ENCODE measurements around the gene TMED4.

The TMED4 gene

GRCh38 chr7:44539669-44540506, 42.1 kb downstream of the TMED4 start:
- no peak for DNase-seq

DNA sequence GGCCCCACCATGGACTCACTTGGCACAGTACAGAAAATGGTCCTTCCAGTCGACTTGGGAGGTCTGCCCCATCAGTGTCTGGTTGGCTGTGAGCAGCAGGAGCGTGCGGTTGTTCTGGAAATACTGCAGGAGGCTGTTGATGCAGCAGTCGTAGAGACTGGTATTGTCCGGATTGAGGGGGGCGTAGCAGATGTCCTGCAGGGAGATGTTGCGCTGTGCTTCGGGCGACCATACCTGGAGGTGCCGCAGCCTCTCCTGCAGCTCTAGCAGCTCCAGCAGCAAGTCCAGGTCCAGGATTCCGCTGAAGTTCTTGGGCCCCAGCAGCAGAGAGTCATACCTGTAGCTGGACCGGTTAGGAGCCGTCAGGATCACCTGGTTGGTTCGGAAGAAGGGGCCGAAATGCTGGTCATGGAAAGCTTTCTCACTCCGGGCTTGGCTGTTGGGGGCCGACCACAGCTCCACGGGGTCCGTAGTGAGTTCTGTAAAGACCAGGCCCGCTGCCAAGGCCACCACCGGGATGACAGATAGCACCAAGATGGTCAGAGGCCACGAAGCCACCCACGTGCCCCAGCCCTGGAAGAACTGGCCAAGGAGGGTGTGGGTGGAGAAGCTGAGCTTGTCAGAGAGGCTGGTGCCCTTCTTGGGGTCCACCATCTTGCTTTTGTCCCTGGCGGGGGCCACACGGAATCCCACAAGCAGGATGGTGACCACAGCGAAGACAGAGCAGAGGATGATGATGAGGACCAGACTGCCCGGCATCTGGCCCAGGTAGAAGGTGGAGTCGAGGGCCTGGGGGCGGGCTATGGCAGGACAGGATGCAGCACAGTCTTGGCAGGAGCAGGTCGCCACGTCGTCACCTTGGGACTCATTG, 43.0 kb downstream of the TMED4 start:
- DNase-seq, result no peak

GRCh38 chr7:44538093-44538797, 43.8 kb downstream of the TMED4 start:
- DNase-seq, result no peak

DNA sequence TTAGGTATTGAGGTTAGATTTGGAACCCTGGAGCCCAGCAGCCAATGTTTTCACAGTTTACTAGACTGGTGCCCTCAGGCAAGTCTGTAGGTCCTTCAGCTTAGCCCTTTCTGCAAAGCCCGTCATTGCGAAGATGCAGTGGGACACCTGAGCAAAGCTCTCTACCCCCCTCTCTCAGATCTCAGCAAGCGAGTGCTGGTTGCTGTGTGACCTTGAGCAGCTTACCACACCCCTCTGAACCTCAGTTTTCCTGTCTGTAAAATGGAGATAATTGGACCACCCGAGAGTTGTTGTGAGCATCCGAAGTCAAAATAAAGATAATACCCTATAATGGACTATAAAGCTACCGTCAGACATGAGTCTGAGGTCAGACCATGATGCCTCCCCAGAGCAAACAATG, 44.6 kb downstream of the TMED4 start:
- no peak for DNase-seq

GRCh38 chr7:44536090-44536489, 45.9 kb downstream of the TMED4 start:
- DNase-seq, result no peak

- DNase-seq, result no peak
Measured at GRCh38 chr7:44535348-44536064, 46.5 kb downstream of the TMED4 start.

DNA sequence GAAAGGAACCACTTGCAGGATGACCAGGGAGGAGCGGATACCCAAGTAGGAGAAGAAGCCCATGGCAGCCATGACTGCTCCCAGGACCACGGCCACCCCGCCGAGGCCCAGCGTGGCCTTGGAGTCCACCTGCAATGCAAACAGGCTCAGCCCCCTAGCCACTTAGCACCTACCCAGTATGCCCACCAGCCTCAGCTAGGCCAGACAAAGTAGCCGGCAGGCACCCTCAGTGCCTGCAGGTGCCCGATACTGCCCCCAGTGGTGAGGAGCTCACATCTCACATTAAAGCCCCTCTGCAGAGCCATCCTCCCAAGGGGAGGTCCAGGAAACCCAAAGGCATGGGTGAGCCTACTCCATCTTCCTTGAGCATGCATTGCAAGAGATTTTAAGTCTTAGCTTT, 47.5 kb downstream of the TMED4 start:
- no peak for DNase-seq

DNA sequence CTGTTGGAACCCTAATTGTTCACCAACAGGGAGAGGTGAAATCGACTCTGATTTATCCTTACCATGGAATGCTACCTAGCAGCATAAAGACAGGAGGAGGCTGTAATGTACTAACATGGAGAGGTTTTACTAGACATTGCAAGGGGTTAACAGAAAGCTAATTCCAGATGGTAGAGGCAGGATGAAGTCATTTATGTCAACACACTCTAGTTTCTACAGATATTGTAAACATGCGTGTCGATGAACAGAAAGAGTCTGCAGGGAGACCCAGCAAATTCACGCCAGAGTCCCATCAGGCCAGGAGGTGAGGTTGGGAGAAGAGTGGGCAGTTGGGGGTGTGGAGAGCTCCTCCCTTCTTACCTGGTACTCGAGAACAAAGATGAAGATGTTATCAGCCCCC, 47.9 kb downstream of the TMED4 start:
- no peak for DNase-seq

DNA sequence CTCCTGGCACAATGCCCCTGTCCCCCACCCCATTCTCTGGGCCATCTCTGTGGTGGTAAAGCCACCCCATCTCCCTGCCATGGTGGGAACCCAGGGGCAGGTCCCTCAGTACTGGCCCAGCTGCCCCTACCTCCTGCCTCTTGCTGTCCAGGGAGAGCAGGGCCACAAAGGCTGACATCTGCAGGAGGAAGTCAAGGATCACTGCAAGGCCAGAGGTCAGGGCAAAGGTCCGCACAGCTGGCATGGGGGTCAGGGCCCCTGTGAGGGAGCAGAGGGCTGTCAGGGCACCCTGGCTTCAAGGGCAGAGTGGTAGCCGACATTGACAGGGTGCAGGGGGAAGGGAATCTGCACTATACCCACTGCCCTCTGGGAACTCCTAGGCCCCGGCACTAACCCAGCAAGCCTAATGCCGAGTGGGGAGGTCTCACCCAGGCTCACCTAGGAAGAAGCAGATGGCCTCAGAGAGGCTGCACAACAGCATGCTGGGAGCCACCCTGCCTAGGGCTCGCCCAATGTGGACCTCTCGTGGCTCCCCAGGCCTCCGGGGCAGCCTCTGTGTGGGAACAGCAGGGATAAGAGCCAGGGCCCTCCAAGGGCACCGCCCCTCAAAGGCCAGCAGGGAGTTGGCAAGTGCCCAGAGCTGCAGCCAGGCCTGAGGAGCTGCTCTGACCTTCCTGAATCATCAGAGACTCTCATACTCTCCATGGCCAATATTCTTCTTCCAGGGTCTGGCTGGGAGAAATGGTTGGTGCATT, 48.6 kb downstream of the TMED4 start:
- no peak for DNase-seq

GRCh38 chr7:44531421-44532380, 50.3 kb downstream of the TMED4 start:
- no peak for DNase-seq

- DNase-seq, result no peak
Measured at GRCh38 chr7:44530990-44531389, 51.0 kb downstream of the TMED4 start.

Measured in GOT3 (cell line).